Measurements from ENCODE around the gene EFL1.

The EFL1 gene

GRCh38 chr15:82146576-82146975 is 116.0 kb downstream of the EFL1 start:
- DNase-seq, result no peak

- DNase-seq, result no peak
Observed at GRCh38 chr15:82143390-82144385, 118.8 kb downstream of the EFL1 start.

DNA sequence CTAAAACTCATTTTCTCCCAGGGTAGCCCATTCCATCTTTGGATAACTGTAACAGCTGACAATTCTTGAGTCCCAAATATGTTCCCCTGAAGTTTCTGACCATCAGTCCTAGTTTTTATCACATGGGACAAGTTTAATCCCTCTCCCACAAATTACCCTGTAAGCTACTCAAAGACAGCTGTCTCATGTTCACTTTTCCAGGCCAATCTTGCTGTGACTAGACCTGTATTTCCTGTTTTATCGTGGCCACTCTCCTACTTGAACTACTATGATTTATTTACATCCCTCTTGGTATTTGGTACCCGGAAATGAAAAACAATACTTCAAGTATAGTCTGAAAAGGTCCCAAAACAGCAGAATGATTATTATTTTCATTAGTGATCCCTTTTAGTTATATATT is 121.6 kb downstream of the EFL1 start:
- no peak for DNase-seq

- peak in 1 of 2 donors; percentile 28 for DNase-seq
Observed at GRCh38 chr15:82139823-82140268, 122.7 kb downstream of the EFL1 start.

DNA sequence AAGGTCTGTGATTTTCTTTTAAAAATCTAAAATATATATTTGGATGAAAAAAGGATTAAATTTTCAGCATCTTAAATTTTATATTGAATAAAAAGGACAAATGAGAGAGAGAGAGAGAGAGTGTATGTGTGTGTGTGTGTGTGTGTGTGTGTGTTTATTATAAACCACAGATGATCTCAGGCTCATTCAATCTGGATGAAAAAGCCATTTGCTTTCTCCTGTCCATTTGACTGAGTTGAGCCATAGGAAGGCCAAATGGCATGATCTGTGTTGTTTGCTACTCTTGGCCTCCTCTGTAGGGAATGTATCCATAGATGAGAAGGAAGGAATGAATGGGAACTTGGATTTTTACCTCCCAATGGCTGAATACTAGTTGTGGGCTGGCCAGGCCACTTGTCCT is 124.2 kb downstream of the EFL1 start:
- DNase-seq, result no peak

DNA sequence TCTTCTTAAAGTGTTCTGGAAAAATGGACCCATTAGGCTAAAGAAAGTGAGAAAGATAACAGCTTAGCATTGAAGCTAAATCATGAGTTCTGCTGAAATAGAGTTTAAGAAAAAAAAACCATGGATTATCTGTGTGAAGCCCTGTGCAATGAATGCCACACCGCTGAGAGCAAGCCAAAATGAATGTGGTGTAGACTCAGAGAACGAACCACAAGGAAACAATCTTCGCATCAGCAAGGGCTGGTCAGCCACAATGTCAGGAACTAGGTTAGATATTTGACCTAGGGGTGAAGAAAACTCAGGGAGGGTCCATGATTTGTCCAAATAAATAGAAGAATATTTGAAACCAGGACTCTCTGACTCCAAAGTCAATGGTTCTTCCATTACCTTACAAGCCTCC is 125.3 kb downstream of the EFL1 start:
- no peak for DNase-seq

DNA sequence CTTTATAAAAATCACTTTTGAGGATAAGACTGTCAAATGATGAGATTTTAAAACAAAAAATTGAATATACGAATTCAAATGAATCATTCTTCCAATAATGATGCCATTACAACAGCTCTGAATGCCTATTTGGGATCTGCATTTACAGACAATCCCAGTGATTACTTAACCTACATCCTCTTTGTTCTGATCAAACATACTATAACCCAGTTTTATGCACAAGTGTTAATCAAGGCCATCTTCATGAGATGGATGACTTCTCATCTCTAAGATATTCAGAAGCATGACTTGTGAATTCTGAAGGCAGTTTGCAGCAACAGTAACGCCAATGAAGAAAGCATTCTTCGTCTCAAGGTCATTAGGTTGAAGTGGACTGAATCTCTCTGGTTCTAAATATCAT is 126.4 kb downstream of the EFL1 start:
- DNase-seq, result no peak

DNA sequence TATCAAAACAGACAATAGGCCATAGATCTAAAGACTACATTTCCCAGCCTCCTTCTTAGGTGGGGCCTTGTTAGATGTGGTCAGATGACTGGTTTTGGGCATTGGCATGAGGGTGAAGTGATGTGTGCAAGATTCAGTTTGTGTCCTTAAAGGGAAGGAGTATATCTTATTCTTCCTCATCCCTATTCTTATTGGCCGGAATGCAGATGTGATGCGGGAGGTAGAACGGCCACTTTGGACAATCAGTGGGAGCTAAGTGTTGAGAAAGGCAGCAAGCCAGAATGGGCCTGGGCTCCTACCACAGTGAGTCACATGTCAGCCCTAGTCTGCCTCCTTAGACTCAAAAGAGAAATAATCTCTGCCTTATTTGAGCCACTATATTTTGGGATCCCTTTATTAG is 126.9 kb downstream of the EFL1 start:
- no peak for DNase-seq

DNA sequence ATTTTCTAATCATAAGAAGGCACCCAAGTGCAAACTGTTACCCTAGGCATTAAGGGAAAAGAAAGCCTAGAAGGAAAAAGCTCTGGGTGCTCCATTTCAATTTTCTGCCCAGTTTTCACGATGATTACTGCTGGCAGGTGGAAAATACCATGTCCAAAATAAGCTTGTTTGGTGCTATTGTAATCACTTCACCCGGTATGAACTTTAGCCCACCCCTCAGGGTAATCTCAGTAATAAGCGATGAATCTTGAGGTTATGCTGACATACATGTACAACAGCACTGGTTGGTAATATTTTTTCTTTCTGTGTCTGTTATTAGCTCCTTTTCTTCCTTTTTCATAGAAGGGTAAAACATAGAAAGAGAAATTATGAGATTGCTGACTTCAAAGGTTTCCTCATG is 128.1 kb downstream of the EFL1 start:
- no peak for DNase-seq

GRCh38 chr15:82133251-82133650 is 129.3 kb downstream of the EFL1 start:
- no peak for DNase-seq

DNA sequence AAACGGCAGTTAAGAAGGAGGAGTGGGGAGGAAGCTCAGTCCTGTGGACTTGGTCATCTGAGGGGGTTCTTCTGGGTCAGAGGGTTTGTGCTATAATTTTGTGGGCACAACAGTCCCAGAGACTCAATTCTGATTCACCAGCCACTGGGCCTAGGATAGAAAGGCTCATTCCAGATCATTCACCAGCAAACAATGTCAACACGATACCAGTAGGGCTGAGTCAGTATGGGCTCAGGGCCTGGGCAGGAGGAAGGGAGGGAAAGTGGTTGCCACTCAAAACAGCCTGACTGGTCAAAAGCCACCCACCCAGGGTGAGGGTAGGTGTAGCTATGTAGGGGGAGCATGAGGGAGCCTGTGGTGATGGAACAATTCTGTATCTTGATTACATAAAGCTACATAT is 129.8 kb downstream of the EFL1 start:
- no peak for DNase-seq

GRCh38 chr15:82132096-82132495 is 130.4 kb downstream of the EFL1 start:
- no peak for DNase-seq

- DNase-seq, result no peak
Observed at GRCh38 chr15:82130248-82130647, 132.3 kb downstream of the EFL1 start.

DNA sequence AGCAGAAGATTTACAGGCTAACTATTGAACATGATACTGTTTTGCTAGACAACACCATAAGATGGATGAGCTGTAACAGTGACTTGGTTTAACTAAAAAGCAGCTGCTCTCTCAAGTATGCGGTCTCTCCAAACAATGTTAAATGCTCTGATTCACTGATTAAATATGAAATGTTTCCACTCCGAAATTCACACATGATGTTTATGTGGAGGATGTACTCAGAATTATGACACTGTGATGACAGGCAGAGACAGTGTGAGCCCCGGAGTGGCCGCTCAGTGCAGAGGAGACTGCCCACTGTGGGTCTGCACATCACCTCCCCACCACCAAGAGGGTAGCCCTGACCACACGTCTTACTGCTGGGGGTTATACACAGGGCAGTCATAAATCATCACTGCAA is 132.8 kb downstream of the EFL1 start:
- no peak for DNase-seq

DNA sequence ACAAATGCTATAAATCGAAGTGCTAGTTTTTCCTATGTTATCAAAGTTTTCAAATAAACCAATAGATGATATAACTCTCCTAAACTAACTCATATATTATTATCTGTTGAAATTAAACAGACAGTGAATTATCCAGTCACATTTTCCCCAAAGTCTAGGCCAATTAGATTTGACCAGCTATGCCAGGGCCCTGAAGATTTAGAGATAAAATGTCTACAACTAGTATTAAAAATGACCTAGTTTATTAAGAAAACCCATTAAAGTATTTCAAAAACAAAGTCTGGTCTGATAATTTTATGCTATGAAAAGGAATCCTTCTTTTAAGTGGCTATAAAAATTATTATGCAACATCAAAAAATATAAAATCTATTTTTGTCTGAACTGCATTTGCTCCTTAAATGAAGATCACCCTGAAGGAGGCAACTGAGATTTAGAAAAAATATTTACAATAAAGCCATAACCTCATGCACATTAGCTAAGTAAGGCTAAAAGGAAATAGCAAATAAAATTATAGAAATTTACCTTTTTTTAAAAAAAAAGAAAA is 133.3 kb downstream of the EFL1 start:
- no peak for DNase-seq

DNA sequence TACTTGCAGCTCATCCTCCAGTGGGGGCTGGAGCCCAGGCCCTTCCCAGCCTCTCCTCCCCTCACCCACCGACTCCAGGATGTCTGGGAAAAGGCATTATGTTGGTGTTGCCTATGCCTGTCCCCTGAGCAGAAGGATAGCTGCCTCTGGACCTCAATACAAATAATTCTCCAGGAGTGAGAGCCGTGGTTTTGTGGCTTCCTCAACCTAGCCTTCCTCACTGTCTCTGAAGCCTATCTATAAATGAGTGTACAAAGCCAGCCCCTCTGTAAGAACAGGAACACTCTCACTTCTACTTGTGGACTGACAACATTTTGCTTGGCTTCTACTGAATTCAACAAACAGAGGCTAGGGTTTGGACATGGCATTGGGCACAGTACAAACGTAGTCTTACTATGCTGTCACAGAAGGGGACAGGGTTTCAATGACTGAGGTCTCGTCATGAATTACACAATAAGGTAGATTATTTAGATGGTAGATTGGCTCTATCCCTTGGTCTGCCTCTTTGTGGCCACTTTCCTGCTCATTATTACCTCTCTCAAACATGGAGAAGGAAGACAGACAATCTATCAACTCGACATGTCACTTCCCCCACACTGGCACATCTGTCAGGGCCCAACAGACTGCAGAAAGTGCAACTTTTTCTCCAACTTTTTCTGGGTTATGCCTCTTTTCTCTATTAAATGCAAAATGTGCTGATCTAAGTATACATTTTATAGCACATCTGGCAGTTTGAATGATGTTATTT is 134.0 kb downstream of the EFL1 start:
- no peak for DNase-seq

DNA sequence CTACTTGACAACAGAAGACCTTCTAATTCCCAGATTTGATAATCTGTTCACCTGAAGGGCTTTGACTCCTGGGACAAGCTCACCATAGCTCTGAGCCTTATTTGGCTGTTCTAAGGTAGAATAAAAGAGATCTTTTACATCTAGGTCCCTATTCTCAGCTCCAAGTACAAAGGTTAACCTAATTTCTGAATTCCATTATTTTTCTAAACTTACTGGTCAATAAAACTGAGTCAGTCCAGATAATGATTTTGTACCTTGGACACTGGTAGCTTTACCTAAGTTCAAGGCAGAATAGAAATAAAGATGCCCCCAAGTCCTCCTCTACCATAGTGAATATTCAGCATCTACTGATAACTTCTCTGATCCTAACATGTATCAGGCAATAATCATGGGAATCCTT is 135.0 kb downstream of the EFL1 start:
- no peak for DNase-seq

DNA sequence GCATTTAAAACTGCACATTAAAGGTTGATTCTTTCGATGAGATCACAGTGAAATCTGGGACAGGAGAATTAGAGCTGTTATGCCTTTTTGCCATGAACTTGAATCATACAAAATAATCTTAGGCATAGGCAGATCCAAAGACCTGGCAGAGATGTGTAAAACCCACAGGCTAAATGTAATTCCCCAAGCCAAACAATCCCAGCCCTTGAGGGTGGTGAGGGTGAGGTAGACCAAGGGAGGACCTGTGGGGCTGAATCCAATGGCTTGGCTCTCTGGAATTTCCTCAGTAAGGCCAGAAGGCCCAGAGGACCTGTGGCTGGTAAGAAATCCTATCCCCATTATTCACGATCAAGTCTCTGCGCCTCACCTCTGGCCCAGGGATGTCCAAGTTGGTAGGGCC is 136.2 kb downstream of the EFL1 start:
- DNase-seq, result no peak

- no peak for DNase-seq
Observed at GRCh38 chr15:82124331-82125263, 137.9 kb downstream of the EFL1 start.

GRCh38 chr15:82122746-82123400 is 139.7 kb downstream of the EFL1 start:
- DNase-seq, result no peak

GRCh38 chr15:82118040-82118439 is 144.5 kb downstream of the EFL1 start:
- DNase-seq, result no peak

DNA sequence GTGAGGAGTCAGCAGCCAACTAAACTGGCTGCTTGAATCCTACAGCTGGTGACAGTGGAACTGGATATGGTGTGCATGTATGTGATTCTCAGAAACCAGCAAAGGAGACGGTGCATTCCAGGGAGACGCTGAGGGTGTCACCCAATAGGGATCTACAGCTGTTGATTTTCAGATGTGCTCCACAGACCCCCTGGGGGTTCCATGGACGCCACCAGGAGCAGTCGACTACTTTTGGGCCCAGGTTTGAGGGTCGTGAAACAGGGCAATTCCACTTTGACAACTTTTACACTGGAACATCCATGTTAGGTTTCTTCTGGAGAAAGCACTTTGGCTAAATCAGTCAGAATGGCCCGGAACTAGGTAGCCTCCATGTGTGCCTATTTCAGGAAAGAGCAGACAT is 145.2 kb downstream of the EFL1 start:
- DNase-seq, result no peak
